GM19043 (cell line): ENCODE results near the gene ITCH.
"Not testable (repeated sequence)": the region's sequence is repeated elsewhere in the genome, so short reads cannot be mapped to it uniquely, and the experiment has no call there.

Experiments
- ATAC-seq: cut with Tn5 transposase; IDR thresholded peaks from one replicate; pipeline ENCODE4 v1.9.1; 2021; ENCODE audit warnings: low read depth; ENCODE audit not compliant: unreplicated experiment

Gene ITCH

GRCh38 chr20:34363062-34363464 lies at the start of gene ITCH:
TSS of gene ITCH (plus strand) at chr20:34363273. CDS start at chr20:34393812, 30,539 bp downstream.
- ATAC-seq, result peak; percentile 93

- ATAC-seq, result no peak
These were observed 47.8 kb upstream of the ITCH start for GRCh38 chr20:34315236-34315635.

- ATAC-seq, result no peak
These were observed 46.8 kb upstream of the ITCH start for GRCh38 chr20:34316196-34316814.

GRCh38 chr20:34318609-34319443 lies 44.2 kb upstream of the ITCH start:
- ATAC-seq, result no peak

GRCh38 chr20:34320861-34321260 lies 42.2 kb upstream of the ITCH start:
- no peak for ATAC-seq

- no peak for ATAC-seq
These were observed 40.6 kb upstream of the ITCH start for GRCh38 chr20:34322267-34323105.

- no peak for ATAC-seq
These were observed 38.5 kb upstream of the ITCH start for GRCh38 chr20:34324541-34324940.

- ATAC-seq, result not testable (repeated sequence)
These were observed 34.9 kb upstream of the ITCH start for GRCh38 chr20:34328207-34328606.

GRCh38 chr20:34328928-34329677 lies 34.0 kb upstream of the ITCH start:
- ATAC-seq, result no peak

GRCh38 chr20:34330861-34331544 lies 32.1 kb upstream of the ITCH start:
- not testable (repeated sequence) for ATAC-seq

- ATAC-seq, result no peak
These were observed 31.2 kb upstream of the ITCH start for GRCh38 chr20:34331838-34332237.

GRCh38 chr20:34332262-34332920 lies 30.7 kb upstream of the ITCH start:
- ATAC-seq, result no peak

- no peak for ATAC-seq
These were observed 29.3 kb upstream of the ITCH start for GRCh38 chr20:34333786-34334185.

- no peak for ATAC-seq
These were observed 28.2 kb upstream of the ITCH start for GRCh38 chr20:34334654-34335407.

- no peak for ATAC-seq
These were observed 25.5 kb upstream of the ITCH start for GRCh38 chr20:34337544-34337943.

- no peak for ATAC-seq
These were observed 24.9 kb upstream of the ITCH start for GRCh38 chr20:34337982-34338726.

GRCh38 chr20:34340726-34341125 lies 22.3 kb upstream of the ITCH start:
- not testable (repeated sequence) for ATAC-seq

- ATAC-seq, result not testable (repeated sequence)
These were observed 21.9 kb upstream of the ITCH start for GRCh38 chr20:34341199-34341598.
